Fibroblast of skin of right quadriceps (primary cell): ENCODE data around the gene EGR4.

ENCODE experiments used
- DNase-seq: peaks from one replicate; pipeline ENCODE4 v3.0.0-alpha.2; 2013

The EGR4 gene

GRCh38 chr2:73293534-73294171 lies at the start of gene EGR4:
TSS of gene EGR4 (minus strand) at chr2:73293548. CDS start at chr2:73293317, 231 bp downstream.
- peak; percentile 51 for DNase-seq

DNA sequence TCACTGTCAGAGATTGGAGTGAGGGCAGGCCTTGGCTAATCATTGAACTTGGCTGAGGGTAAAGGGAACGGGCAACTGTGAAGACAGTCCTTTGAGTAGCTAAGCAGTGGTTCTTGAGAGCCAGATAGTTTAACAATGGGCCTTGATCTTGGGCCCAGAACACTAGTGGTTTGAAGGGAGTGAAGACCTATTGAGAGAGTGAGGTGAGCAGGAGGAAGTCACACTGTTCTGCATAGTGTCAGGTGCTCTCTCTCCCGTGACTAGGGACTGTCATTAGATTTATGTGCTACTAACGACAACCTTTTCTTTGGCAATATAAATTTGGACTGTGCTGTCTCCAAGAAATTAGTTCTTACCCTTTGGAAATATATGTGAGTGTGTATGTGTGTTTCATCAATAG lies 47.7 kb upstream of the EGR4 start:
- DNase-seq: no peak

DNA sequence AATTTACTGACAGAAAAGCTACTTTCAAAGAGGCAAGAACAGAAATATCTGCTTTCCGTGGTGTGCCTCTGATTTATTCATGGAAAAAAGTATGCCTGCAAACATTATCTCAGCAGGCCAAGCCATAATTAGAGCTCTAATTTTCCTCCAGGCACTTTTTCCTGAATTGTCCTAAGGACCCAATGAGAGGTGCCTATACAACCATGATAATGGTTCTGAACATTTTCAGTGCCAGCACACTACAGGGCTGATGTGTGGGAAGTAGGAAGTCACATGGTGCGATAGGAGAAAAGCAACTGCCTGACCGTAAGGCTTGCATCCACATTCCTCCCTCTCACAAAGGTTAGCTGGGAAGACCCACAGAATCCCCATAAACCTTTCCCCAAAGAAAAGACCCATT lies 45.9 kb upstream of the EGR4 start:
- no peak for DNase-seq

- no peak for DNase-seq
Measured at GRCh38 chr2:73337828-73338227, 44.5 kb upstream of the EGR4 start.

- DNase-seq: no peak
Measured at GRCh38 chr2:73334620-73335019, 41.3 kb upstream of the EGR4 start.

GRCh38 chr2:73334045-73334444 lies 40.7 kb upstream of the EGR4 start:
- DNase-seq: no peak

DNA sequence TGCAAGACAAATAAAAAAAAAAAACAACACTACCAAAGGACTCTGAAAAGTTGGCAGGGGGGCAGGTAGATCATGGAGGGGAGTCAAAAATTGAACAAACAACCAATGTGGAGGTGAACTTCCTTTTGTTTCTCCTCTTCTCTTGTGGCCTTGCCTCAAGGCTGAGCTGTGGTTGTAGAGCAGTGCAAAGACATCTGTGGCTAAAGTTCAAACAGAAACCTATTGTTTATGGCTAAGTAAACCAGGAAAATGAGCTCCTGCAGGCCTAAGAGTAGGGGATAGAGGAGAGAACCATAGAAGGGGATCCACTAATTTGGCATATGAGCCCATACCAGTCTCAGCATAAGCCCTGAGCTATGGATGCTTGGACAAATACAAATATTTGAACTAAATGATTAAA lies 40.2 kb upstream of the EGR4 start:
- no peak for DNase-seq

- no peak for DNase-seq
Measured at GRCh38 chr2:73324126-73324725, 30.9 kb upstream of the EGR4 start.

DNA sequence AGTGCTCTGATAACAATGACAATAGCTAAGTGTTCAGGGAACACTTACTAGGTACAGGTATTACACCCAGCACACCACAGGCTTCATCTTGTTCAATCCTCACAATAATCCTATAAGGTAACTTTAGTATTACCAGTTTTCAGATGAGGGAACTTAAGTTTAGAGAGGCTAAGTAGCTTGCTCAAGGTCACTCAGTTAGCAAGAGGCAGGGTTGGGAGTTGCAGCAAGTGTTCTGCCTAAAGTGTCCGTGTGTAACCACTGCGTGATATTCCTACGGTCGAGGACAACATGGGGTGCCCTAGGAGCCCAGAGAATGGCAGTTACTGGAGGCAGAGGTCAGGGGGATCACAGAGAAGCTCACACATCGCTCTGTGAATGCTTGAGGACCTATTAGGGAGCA lies 30.2 kb upstream of the EGR4 start:
- DNase-seq: no peak

DNA sequence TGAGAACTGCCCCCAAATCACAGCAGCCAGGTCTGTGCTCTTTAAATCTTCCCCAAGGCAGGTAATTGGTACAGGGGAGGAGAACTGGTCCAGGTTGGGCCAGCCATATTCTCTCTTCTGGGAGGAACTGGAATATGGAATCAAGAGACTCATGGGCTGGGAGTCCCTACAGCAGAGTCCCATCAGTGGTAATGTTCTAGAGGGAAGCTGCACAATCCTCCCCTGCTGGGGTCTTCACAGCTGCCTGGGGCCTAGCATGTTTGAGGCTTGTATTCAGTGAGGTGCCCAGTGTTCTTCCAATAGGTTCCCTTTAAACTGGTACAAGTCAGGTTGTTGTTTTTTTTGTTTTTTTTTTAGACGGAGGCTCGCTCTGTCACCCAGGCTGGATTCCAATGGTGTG lies 21.1 kb upstream of the EGR4 start:
- no peak for DNase-seq

- no peak for DNase-seq
Measured at GRCh38 chr2:73307720-73308119, 14.4 kb upstream of the EGR4 start.

DNA sequence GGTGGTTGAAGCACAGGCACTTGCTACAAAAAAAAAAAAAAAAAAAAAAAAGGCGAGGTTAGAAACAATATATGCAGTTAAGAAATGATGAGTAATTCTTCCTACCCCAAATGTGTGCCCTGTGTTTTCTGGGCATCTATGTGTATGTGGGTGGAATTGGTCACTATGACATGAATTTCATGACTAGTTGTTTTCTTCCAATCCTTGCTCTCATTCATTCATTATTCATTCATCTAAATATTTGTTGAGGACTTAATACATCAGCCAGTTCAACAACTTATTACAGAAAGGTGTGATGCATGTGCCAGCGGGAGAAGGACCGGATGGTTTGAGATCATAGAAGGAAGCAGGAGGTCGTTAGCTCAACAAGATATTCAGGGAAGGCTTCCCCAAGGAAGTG lies 8.3 kb upstream of the EGR4 start:
- no peak for DNase-seq

DNA sequence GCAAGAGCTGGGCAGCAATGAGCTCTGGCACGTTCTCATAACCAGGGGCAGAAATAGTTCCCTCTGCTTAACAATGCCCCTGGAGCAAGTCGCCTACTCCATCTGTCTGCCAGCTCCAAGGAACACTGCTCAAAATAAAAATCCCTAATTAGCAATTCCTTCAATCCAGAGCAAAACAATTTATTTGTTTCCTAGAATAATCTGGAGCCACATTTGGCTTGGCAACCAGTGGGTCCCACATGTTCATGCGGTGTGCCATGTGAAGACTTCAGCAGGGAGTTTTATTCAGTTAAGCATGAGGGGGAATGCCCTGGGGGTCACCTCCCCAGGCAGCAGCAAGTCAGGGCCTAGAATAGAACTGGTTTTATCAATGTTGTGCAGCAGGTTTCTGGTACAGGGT lies 7.6 kb upstream of the EGR4 start:
- DNase-seq: no peak

DNA sequence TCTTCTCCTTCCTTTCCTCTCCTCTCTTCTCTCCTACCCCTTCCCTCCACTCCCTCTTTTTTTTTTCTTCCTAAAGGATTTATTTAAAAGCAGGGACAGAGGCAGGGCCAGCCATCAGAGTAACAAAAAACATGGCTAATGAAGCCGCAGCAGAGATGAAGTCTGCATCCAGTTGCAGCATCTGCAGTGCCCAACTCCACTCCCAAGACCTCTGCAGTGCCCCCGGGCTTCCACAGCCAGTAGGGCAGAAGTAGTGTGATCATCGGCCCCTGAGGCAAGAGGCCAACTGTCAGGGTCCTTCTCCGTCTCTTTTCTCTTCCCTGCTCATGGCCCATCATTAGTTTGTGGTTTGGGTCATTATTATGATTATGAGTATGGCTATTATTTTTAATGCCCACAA lies 4.2 kb upstream of the EGR4 start:
- DNase-seq: no peak

DNA sequence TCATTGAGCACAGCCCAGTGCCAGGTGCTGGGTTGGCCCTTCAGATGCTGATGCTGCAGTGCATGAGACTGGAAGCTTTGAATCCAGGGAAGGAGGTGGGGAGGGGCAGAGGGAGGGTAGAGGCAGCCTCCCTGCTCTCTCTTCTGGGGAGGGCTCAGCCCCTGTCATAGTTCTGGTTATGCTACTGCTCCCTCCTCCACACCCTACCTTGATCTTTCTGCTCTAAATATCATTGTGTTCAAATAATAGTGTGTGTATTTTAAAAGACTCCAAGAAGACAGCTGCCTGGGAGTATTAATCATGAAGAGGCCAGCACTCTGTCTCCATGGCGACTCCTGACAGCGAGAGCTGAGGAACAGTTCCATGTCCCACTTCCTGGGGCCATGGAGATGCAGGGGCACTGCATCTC lies 3.8 kb upstream of the EGR4 start:
- no peak for DNase-seq

DNA sequence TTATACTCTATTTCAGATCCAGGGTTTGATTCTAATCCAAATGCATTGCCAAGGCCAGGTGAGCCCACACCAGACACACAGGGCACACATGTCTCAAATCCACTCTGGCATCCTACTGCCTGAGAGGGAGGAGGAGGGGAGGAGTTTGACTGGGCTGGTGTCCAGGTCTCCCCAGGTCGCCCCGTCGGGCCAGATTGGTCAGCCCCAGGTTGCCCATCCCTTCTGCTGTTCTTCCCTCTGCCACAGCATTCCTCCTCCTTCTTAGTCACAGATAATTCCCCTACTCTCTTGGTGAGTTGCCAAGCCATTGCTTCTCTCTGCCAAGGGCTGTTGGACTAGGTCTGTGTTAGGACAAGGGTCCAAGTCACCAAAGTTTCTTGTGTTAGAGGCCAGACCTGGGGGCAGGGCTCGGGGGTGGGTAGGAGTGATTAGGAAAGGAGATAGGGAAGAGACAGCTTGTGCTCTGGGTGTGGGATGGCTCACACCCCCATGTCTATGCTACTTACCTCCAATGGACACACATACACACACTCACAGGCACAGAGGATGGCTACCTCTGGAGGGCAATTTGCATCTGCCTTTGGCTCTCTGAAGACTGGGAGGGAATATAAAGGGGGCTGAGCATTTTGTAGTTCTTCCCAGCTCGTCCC lies 2.5 kb upstream of the EGR4 start:
- DNase-seq: no peak

DNA sequence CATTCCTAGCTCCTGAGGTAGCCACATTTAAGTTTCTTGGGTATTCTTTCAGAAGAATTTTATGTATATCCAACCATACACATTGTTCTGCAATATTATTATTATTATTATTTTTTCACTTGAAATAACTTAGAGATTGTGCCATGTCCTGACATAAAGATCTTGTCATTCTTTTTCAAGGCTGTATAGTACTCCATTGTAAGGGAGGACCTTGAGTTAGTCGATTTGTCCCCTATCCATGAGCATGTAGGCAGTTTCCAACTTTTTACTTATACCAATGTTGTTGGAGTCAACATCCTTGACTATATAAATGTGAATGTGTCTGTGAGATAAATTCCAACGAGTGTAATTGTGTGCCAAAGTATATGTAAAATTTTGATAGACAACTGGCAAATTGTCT lies 891 bp upstream of the EGR4 start:
- DNase-seq: no peak

DNA sequence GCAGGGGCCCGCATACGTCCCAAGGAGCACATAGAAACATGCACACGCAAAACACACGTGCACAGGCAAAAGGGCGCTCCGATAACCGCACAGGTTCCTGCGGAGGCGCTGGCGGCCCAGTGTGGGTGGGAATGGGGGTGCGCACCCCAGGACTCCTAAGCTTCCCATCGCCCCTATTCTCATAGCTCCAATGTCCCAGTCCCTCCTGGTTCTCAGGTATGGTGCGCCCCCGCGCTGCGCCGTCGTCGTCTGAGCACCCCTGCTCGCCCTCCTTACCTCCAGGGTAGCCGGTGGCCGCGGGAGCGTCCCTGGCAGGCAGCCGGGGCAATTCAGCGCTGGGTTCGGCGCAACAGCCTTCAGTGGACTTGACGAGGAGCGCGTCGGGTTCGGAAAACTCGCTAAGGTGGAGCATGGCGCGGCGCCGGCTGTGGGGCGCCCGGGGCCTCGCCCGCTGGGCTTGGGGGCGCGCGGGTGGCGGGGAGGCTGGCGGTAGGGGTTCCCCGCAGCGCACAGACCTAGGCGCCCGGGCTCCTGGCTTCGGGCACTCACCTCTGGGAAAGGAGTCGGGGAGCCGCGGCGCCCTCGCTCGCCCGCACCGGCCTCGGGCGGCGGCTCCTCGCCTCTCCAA lies 328 bp downstream of the EGR4 start:
- DNase-seq: no peak

GRCh38 chr2:73292316-73292905 lies 937 bp downstream of the EGR4 start:
- no peak for DNase-seq

- no peak for DNase-seq
Measured at GRCh38 chr2:73291461-73292315, 1.7 kb downstream of the EGR4 start.

DNA sequence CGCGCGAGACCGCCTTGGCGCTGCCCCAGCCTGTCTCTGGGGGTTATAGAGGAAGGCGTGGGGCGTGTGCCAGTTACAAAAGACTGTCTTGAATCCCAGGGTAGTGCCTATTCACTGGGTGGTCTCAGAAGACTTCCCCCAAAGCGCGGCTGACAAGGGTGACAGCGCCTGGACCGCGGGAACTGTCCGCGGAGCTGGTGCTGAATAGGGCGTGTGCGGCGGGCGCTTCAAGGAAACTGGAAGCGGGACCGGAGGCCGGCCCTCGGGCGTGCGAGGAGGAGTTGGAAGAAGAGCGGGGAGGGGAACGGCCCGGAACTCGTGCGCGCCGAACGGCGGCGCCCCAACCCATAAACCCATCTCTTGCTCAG lies 2.3 kb downstream of the EGR4 start:
- peak; percentile 48 for DNase-seq

- DNase-seq: no peak
Measured at GRCh38 chr2:73290049-73290839, 3.1 kb downstream of the EGR4 start.
